Trophoblast cell (in vitro differentiated cells and primary cell): Measurements from ENCODE around the gene LINGO1.

Experiments used
- DNase-seq, 2 donors: peaks; one replicate each; pipeline ENCODE4 v3.0.0-alpha.2; 2016
- H2AFZ ChIP-seq: 2 replicates; pipeline ENCODE4 v1.6.1; 2013; ENCODE audit warnings: low read length, moderate library complexity, mild to moderate bottlenecking; ENCODE audit not compliant: insufficient read depth, poor library complexity
- H2AK5ac ChIP-seq: 2 replicates; pipeline ENCODE4 v1.6.1; 2013; ENCODE audit warnings: mild to moderate bottlenecking, low read length
- H2BK120ac ChIP-seq: 2 replicates; pipeline ENCODE4 v1.6.1; 2013; ENCODE audit warnings: low read length, mild to moderate bottlenecking, moderate library complexity; ENCODE audit not compliant: insufficient read depth, poor library complexity
- H2BK12ac ChIP-seq: 2 replicates; pipeline ENCODE4 v1.6.1; 2013; ENCODE audit warnings: mild to moderate bottlenecking, low read length, moderate library complexity
- H2BK5ac ChIP-seq: 2 replicates; pipeline ENCODE4 v1.6.1; 2013; ENCODE audit warnings: low read length, low read depth, moderate library complexity, mild to moderate bottlenecking; ENCODE audit not compliant: poor library complexity
- H3K14ac ChIP-seq: 2 replicates; pipeline ENCODE4 v1.6.1; 2013; ENCODE audit warnings: mild to moderate bottlenecking, low read length
- H3K18ac ChIP-seq: 2 replicates; pipeline ENCODE4 v1.6.1; 2013; ENCODE audit warnings: mild to moderate bottlenecking, low read length
- H3K23ac ChIP-seq: 2 replicates; pipeline ENCODE4 v1.6.1; 2013; ENCODE audit warnings: low read length
- H3K27ac ChIP-seq: 2 replicates; pipeline ENCODE4 v1.5.1; 2013; ENCODE audit warnings: low read depth, mild to moderate bottlenecking, inconsistent platforms, low read length, moderate library complexity
- H3K27me3 ChIP-seq: 2 replicates; pipeline ENCODE4 v1.6.1; 2013; ENCODE audit warnings: inconsistent platforms, mild to moderate bottlenecking, low read length, moderate library complexity; ENCODE audit not compliant: insufficient read depth
- H3K36me3 ChIP-seq, 2 experiments: 1 replicate in 1 of 2; 2 replicates in 1 of 2; pipeline ENCODE4 v1.6.1; 2013; ENCODE audit warnings: low read length in 2 of 2, mild to moderate bottlenecking in 2 of 2, moderate library complexity in 1 of 2; ENCODE audit not compliant: insufficient read depth in 2 of 2, control insufficient read depth in 1 of 2
- H3K4ac ChIP-seq: 2 replicates; pipeline ENCODE4 v1.6.1; 2013; ENCODE audit warnings: low read depth, mild to moderate bottlenecking, low read length, moderate library complexity
- H3K4me1 ChIP-seq, 2 experiments: 1 replicate in 1 of 2; 2 replicates in 1 of 2; pipeline ENCODE4 v1.6.1; 2013; ENCODE audit warnings: low read length in 2 of 2, mild to moderate bottlenecking in 2 of 2, moderate library complexity in 1 of 2; ENCODE audit not compliant: insufficient read depth in 2 of 2, control insufficient read depth in 1 of 2
- H3K4me2 ChIP-seq: 2 replicates; pipeline ENCODE4 v1.6.1; 2013; ENCODE audit warnings: inconsistent platforms, mild to moderate bottlenecking, low read length, moderate library complexity
- H3K4me3 ChIP-seq: 2 replicates; pipeline ENCODE4 v1.5.1; 2013; ENCODE audit warnings: mild to moderate bottlenecking, low read depth, low read length, inconsistent platforms
- H3K79me1 ChIP-seq: one replicate; pipeline ENCODE4 v1.6.1; 2013; ENCODE audit warnings: low read length
- H3K79me2 ChIP-seq: 2 replicates; pipeline ENCODE4 v1.6.1; 2013; ENCODE audit warnings: low read length, mild to moderate bottlenecking; ENCODE audit not compliant: control insufficient read depth, insufficient read depth, poor library complexity
- H3K9ac ChIP-seq: 2 replicates; pipeline ENCODE4 v1.6.1; 2013; ENCODE audit warnings: mild to moderate bottlenecking, low read length
- H3K9me3 ChIP-seq: 2 replicates; pipeline ENCODE4 v1.6.1; 2013; ENCODE audit warnings: low read depth, mild to moderate bottlenecking, control low read depth, inconsistent platforms, low read length; ENCODE audit not compliant: insufficient read depth
- H4K12ac ChIP-seq: 2 replicates; pipeline ENCODE4 v1.6.1; 2013; ENCODE audit warnings: low read depth, mild to moderate bottlenecking, low read length, moderate library complexity
- H4K8ac ChIP-seq: 2 replicates; pipeline ENCODE4 v1.6.1; 2013; ENCODE audit warnings: low read depth, mild to moderate bottlenecking, low read length, moderate library complexity
- H4K91ac ChIP-seq: one replicate; pipeline ENCODE4 v1.6.1; 2013; ENCODE audit warnings: low read depth, mild to moderate bottlenecking, low read length, moderate library complexity
- WGBS: extraction: QIAGEN DNeasy Blood & Tissue Kit; methylation state at CpG from one replicate; pipeline ENCODE4 v1.1.7; 2013; ENCODE audit warnings: missing lambda C conversion rate; ENCODE audit not compliant: insufficient read length, insufficient coverage; ENCODE audit errors: extremely low coverage; 5-methylcytosine and 5-hydroxymethylcytosine counted together

Gene LINGO1

GRCh38 chr15:77589839-77590238 lies 42.9 kb downstream of the LINGO1 start:
- Histone ChIP-seq H2AK5ac (no peak overlapping the region), H3K27me3 (no peaks in the 10 kb centered on the region), H3K36me3 (no peaks in the 10 kb centered on the region), H3K14ac (no peak overlapping the region), H3K27ac (no peak overlapping the region), H2BK5ac (no peak overlapping the region), H4K12ac (no peak overlapping the region), H2BK120ac (no peak overlapping the region), H3K9ac (no peak overlapping the region), H3K18ac (no peak overlapping the region), H2BK12ac (no peak overlapping the region), H3K23ac (no peak overlapping the region), H3K4me1 (no peaks in the 10 kb centered on the region), H3K79me1 (no peaks in the 10 kb centered on the region), H3K4me2 (no peak overlapping the region), H3K4ac (no peak overlapping the region), H4K91ac (no peak overlapping the region), H3K9me3 (no peaks in the 10 kb centered on the region), H3K4me3 (no peak overlapping the region), H4K8ac (no peak overlapping the region), H3K79me2 (no peaks in the 10 kb centered on the region), H2AFZ (no peak overlapping the region)
- DNase-seq, result no peak
- no CpG with 5 or more reads among the region's 6 CpGs for WGBS

GRCh38 chr15:77588126-77588525 lies 44.6 kb downstream of the LINGO1 start:
- WGBS, result no CpG with 5 or more reads among the region's 12 CpGs
- no peaks in the 10 kb centered on the region for H3K36me3 ChIP-seq
- DNase-seq, result no peak
- no peak overlapping the region for H4K91ac ChIP-seq
- no peak overlapping the region for H3K9ac ChIP-seq
- H3K79me2 ChIP-seq, result no peaks in the 10 kb centered on the region
- H3K4me3 ChIP-seq, result no peak overlapping the region
- H3K27me3 ChIP-seq, result no peaks in the 10 kb centered on the region
- H2BK120ac ChIP-seq, result no peak overlapping the region
- H3K4ac ChIP-seq, result no peak overlapping the region
- no peak overlapping the region for H2AK5ac ChIP-seq
- H3K9me3 ChIP-seq, result no peaks in the 10 kb centered on the region
- H2BK12ac ChIP-seq, result no peak overlapping the region
- no peaks in the 10 kb centered on the region for H3K4me1 ChIP-seq
- no peaks in the 10 kb centered on the region for H3K79me1 ChIP-seq
- no peak overlapping the region for H4K12ac ChIP-seq
- no peak overlapping the region for H3K14ac ChIP-seq
- H2AFZ ChIP-seq, result no peak overlapping the region
- H2BK5ac ChIP-seq, result no peak overlapping the region
- no peak overlapping the region for H3K18ac ChIP-seq
- H3K4me2 ChIP-seq, result no peak overlapping the region
- no peak overlapping the region for H3K23ac ChIP-seq
- no peak overlapping the region for H3K27ac ChIP-seq
- no peak overlapping the region for H4K8ac ChIP-seq

DNA sequence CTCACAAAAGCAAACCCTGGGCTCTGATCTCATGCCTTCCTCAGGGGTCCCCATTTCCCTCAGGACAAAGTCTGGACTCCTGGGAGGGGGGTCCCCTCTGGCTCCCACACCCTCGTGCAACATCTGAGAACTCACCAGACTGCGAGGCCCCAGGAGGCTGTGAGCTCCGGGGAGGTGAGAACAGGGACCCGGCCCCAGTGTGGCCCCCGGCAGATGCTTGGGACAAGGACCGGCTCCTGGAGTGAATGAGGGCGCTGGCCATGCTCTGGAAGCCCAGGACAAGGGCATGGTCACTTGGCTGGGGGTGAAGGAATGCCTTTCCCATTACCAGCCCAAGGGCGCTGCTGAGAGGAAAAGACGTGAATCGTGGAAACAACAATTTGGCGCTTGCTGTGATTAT lies 48.0 kb downstream of the LINGO1 start:
- Histone ChIP-seq H3K36me3 (no peaks in the 10 kb centered on the region), H2AK5ac (no peak overlapping the region), H3K9ac (no peak overlapping the region), H4K8ac (no peak overlapping the region), H3K4ac (no peak overlapping the region), H3K79me1 (no peaks in the 10 kb centered on the region), H4K12ac (no peak overlapping the region), H2AFZ (no peak overlapping the region), H2BK5ac (no peak overlapping the region), H3K79me2 (no peaks in the 10 kb centered on the region), H3K27ac (no peak overlapping the region), H2BK12ac (no peak overlapping the region), H3K9me3 (no peaks in the 10 kb centered on the region), H2BK120ac (no peak overlapping the region), H3K14ac (no peak overlapping the region), H3K27me3 (no peaks in the 10 kb centered on the region), H3K18ac (no peak overlapping the region), H3K4me3 (no peak overlapping the region), H3K4me1 (peaks cover 0 to 2% of the 10 kb centered on the region in 2 experiments), H3K23ac (no peak overlapping the region), H4K91ac (no peak overlapping the region), H3K4me2 (no peak overlapping the region)
- DNase-seq, result no peak
- no CpG with 5 or more reads among the region's 11 CpGs for WGBS

DNA sequence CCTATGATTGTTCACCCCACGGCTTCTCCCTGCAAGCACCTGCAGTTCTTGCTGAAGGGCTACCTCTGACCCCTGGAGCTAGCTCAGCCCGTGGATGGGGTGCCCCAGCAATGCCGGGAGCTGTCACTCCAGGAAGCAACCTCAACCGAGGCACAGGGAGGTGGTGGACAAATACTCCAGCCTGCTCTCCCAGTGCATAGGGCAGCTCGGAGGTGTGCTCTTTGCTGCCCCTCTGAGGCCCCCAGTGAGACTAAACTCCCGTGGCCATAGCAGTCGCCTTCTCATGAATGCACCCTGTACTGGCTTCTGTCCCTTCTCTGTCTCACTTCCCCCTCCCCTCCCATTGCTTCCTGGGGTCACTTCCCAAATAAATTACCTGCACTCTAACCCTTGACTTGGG lies 48.5 kb downstream of the LINGO1 start:
- H4K12ac ChIP-seq, result no peak overlapping the region
- no peak overlapping the region for H4K8ac ChIP-seq
- H2BK12ac ChIP-seq, result no peak overlapping the region
- H2AFZ ChIP-seq, result no peak overlapping the region
- H3K4me1 ChIP-seq, result peaks cover 0 to 2% of the 10 kb centered on the region in 2 experiments
- no peak overlapping the region for H2BK120ac ChIP-seq
- no peak overlapping the region for H3K4ac ChIP-seq
- no peak overlapping the region for H3K4me3 ChIP-seq
- H3K23ac ChIP-seq, result no peak overlapping the region
- no CpG with 5 or more reads among the region's 7 CpGs for WGBS
- H3K9ac ChIP-seq, result no peak overlapping the region
- DNase-seq, result no peak
- H3K79me2 ChIP-seq, result no peaks in the 10 kb centered on the region
- no peak overlapping the region for H2AK5ac ChIP-seq
- H3K18ac ChIP-seq, result no peak overlapping the region
- no peak overlapping the region for H3K4me2 ChIP-seq
- no peak overlapping the region for H4K91ac ChIP-seq
- no peak overlapping the region for H3K27ac ChIP-seq
- H3K27me3 ChIP-seq, result no peaks in the 10 kb centered on the region
- H3K36me3 ChIP-seq, result no peaks in the 10 kb centered on the region
- no peaks in the 10 kb centered on the region for H3K79me1 ChIP-seq
- H3K9me3 ChIP-seq, result no peaks in the 10 kb centered on the region
- H2BK5ac ChIP-seq, result no peak overlapping the region
- no peak overlapping the region for H3K14ac ChIP-seq
